ENCODE measurements around the gene ATG7. TPM values are rescaled to one million over a fixed set of nuclear protein-coding genes. Genes with fewer than 3 reads are reported as not detected.
"Not testable (repeated sequence)": the region's sequence is repeated elsewhere in the genome, so short reads cannot be mapped to it uniquely, and the experiment has no call there.

ATG7 gene
- total RNA-seq, 1 donor from 2014 or later: 31.3 TPM

GRCh38 chr3:11434563-11435096, 162.4 kb downstream of the ATG7 start:
- TF ChIP-seq CTCF (IDR thresholded peaks at IDR 0.05; ENCODE audit: insufficient read depth, low read length, poor library complexity, severe bottlenecking): no peak
- Histone ChIP-seq H3K36me3 (ENCODE audit: control insufficient read depth, insufficient read depth, low read length) (no peaks in the 10 kb centered on the region), H3K4me3 (ENCODE audit: low read depth, low read length) (no peak overlapping the region), H3K27me3 (ENCODE audit: control insufficient read depth, insufficient read depth, low read length) (no peaks in the 10 kb centered on the region)
- DNase-seq (ENCODE audit: low read depth): no peak

- Histone ChIP-seq H3K4me3 (ENCODE audit: low read depth, low read length) (no peak overlapping the region), H3K27me3 (ENCODE audit: control insufficient read depth, insufficient read depth, low read length) (no peaks in the 10 kb centered on the region), H3K36me3 (ENCODE audit: control insufficient read depth, insufficient read depth, low read length) (no peaks in the 10 kb centered on the region)
- TF ChIP-seq CTCF (IDR thresholded peaks at IDR 0.05; ENCODE audit: insufficient read depth, low read length, poor library complexity, severe bottlenecking): no peak
- DNase-seq (ENCODE audit: low read depth): no peak
Observed at GRCh38 chr3:11435440-11436165, 163.4 kb downstream of the ATG7 start.

- H3K36me3 ChIP-seq (ENCODE audit: control insufficient read depth, insufficient read depth, low read length): no peaks in the 10 kb centered on the region
- no peaks in the 10 kb centered on the region for H3K27me3 ChIP-seq (ENCODE audit: control insufficient read depth, insufficient read depth, low read length)
- no peak for DNase-seq (ENCODE audit: low read depth)
- no peak for TF ChIP-seq CTCF (IDR thresholded peaks at IDR 0.05; ENCODE audit: insufficient read depth, low read length, poor library complexity, severe bottlenecking)
- no peak overlapping the region for H3K4me3 ChIP-seq (ENCODE audit: low read depth, low read length)
Observed at GRCh38 chr3:11436775-11437174, 164.6 kb downstream of the ATG7 start.

GRCh38 chr3:11437506-11437905, 165.3 kb downstream of the ATG7 start:
- no peak for TF ChIP-seq CTCF (IDR thresholded peaks at IDR 0.05; ENCODE audit: insufficient read depth, low read length, poor library complexity, severe bottlenecking)
- Histone ChIP-seq H3K36me3 (ENCODE audit: control insufficient read depth, insufficient read depth, low read length) (no peaks in the 10 kb centered on the region), H3K27me3 (ENCODE audit: control insufficient read depth, insufficient read depth, low read length) (no peaks in the 10 kb centered on the region), H3K4me3 (ENCODE audit: low read depth, low read length) (no peak overlapping the region)
- DNase-seq (ENCODE audit: low read depth): no peak

GRCh38 chr3:11438646-11439045, 166.4 kb downstream of the ATG7 start:
- no peaks in the 10 kb centered on the region for H3K27me3 ChIP-seq (ENCODE audit: control insufficient read depth, insufficient read depth, low read length)
- no peaks in the 10 kb centered on the region for H3K36me3 ChIP-seq (ENCODE audit: control insufficient read depth, insufficient read depth, low read length)
- TF ChIP-seq CTCF (IDR thresholded peaks at IDR 0.05; ENCODE audit: insufficient read depth, low read length, poor library complexity, severe bottlenecking): no peak
- DNase-seq (ENCODE audit: low read depth): no peak
- H3K4me3 ChIP-seq (ENCODE audit: low read depth, low read length): no peak overlapping the region

GRCh38 chr3:11441346-11441745, 169.1 kb downstream of the ATG7 start:
- not testable (repeated sequence) for DNase-seq (ENCODE audit: low read depth); H3K4me3 ChIP-seq (ENCODE audit: low read depth, low read length); H3K36me3 ChIP-seq (ENCODE audit: control insufficient read depth, insufficient read depth, low read length); H3K27me3 ChIP-seq (ENCODE audit: control insufficient read depth, insufficient read depth, low read length)

Measured in kidney epithelial cell (primary cell).